HG02763 (cell line): Measurements from ENCODE around the gene SFT2D2.

Experiments
- ATAC-seq: cut with Tn5 transposase; IDR thresholded peaks from one replicate; pipeline ENCODE4 v1.9.1; 2021; ENCODE audit warnings: mild to moderate bottlenecking, moderate library complexity; ENCODE audit not compliant: unreplicated experiment

Gene SFT2D2

DNA sequence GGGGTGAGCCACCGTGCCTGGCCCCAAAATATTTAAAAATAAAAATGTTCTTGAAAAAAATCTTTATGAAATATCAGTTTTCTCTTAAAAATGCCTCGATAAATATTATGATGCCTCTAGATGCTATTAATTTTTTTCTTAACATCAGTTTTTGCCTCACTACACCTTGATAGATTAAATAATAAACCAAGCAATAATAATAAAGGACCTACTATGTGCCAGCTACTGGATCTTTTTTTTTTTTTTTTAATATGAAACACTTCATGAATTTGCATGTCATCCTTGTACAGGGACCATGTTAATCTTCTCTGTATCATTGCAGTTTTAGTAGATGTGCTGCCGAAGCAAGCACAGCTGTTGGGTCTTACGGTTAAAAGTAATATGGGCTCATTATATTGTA is 37.3 kb downstream of the SFT2D2 start:
- ATAC-seq: no peak

DNA sequence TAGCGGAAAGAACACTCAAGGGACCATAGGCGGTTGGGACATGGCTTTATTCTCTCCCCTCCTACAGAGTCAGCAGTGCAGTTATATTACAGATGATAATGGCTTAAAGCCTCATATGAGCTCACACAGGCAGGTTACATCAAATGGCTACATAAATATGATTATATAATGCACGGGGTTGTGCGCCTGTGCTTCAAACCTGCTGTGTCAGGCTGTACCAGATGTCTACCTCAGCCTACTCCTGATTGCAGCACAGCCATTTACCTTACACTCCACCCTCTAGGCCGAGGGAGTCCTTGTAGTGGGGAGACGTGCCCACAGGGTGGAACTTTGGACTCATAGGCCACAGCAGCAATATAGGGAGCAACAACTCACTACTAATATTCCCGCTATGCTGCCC is 38.5 kb downstream of the SFT2D2 start:
- ATAC-seq: no peak

DNA sequence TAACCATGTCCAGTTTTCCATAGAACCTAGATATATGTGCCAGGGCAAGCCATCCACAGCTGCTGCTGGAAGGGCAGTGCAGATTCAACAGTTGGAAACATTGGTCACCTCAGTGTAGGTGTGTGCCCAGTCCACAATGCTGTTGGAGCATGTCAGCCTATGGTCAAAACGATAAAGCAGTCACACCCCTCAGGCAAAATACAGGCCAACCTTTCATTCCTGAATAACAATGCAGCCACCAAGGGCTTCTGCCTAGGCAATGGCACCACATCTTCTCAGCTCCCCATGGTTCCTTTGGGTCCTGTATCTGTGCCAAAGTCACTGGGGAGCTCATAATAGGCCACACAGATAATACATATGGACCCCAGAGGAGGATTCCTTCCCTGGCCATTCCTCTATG is 39.8 kb downstream of the SFT2D2 start:
- no peak for ATAC-seq

GRCh38 chr1:168266644-168267186 is 40.9 kb downstream of the SFT2D2 start:
- no peak for ATAC-seq

DNA sequence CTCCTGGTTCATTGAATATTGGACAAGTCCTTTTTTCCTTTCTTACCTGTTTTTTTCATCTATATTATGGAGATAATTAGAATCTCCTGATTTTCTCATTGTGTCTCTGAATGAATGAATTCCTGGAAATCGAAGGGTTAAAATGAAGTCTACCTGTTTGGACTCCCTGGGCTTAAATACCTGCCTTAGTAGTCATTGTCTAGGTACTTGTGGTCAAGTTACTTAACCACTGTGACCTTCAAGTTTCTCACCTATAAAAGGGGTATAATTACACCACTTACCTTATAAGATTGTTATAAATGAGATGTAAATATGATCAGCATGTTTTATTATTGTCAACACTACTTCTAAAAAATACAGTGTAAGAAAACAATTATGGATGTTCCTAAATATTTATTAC is 45.8 kb downstream of the SFT2D2 start:
- no peak for ATAC-seq

- ATAC-seq: no peak
These were observed 47.8 kb downstream of the SFT2D2 start for GRCh38 chr1:168273575-168273974.

GRCh38 chr1:168279253-168279652 is 53.4 kb downstream of the SFT2D2 start:
- ATAC-seq: no peak

- no peak for ATAC-seq
These were observed 54.6 kb downstream of the SFT2D2 start, which contains the start of gene TBX19 for GRCh38 chr1:168280296-168280927. TSS of gene TBX19 (plus strand) at chr1:168280877. CDS start at chr1:168281091, 214 bp downstream.

GRCh38 chr1:168281603-168282325 is 56.0 kb downstream of the SFT2D2 start:
- no peak for ATAC-seq

DNA sequence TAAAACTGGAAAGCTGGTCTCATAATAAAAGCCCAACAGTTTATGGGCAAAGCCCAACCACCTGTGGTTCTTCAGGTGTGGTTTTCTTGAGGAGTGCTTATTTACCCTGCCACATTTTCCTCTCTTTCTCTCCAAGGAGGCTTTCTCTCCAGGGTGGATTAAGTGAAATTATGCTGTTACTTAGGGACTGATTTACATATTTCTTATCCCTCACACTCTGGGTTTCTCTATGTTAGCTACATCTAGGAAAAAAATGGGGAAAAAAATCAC is 59.7 kb downstream of the SFT2D2 start:
- ATAC-seq: no peak

DNA sequence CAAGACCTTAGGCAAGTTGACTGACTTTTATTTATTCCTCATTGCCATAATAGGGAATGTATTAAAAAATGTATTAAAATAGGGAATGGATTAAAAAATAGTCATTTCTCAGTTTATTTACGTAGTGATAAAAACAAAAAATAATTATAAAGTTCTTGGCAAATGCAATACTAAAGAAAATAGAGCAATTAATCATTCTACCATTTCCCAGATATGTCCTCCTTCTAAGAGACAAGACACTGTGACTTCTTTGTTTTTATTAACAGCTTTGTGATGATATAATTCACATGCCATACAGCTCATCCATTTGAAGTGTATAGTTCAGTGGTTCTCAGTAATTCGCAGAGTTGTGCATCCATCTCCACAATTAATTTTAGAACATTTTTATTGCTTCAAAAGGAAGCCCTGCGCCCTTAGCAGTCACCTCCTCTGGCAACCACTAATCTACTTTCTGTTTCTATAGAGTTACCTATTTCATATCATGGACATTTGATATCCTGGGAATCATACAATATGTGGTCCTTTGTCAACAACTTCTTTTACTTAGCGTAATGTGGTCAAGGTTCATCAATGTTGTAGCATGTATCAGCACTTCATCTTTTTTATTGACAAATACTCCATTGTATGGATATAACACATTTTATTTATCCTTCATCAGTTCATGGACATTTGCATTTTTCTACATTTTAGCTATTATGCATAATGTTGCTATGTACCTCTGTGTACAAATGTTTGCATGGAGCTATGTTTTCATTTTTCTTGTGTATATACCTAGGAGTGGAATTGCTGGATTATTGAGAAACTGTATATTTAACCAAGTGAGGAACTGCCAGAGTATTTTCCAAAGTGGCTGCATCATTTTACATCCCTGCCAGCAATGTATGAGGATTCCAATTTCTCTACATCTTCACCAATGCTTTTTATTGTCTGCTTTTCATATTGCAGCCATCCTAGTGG is 60.4 kb downstream of the SFT2D2 start:
- no peak for ATAC-seq

DNA sequence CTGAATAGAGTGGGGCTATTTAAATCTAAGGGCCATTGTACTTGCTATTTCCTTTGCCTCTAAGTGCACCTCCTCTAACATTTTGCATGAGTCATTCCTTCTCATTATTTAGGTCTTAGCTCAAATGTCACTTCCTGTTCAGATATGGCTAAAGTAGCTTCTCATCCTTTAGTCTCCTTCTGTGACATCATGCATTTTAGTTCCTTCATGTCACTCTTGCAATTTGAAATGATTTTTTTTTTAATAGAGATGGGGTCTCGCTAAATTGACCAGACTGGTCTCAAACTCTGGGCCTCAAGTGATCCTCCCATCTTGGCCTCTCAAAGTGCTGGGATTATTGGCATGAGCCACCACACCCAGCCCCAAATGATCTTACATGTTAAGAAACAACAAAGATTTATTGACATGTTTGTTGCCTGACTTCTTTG is 61.4 kb downstream of the SFT2D2 start:
- no peak for ATAC-seq

DNA sequence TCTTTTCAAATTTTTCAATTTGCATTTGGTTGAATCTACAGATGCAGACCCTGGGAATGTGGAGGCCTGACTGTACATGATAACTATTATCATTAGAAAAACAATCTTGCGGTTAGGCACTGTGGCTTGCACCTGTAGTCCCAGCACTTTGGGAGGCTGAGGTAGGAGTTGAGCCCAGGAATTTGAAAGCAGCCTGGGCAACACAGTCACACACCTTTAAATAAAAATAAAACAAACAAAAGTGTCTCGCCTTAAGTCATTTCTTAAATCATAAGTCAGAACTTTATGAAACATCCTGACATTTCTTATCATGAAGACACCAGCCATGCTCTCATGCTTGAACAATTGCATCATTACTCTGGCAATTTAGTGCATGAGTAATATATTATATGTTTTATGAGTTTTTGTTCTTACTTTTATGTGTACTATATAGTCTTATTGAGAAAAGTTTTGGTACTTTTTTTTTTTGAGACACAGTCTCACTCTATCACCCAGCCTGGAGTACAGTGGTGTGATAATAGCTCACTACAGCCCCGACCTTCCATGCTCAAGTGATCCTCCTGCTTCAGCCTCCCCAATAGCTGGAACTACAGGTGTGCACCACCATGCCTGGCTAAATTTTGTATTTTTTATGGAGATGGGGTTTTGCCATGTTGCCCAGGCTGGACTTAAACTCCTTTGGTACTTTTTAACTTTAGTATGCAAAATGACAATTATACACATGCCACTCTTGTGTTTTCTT is 62.7 kb downstream of the SFT2D2 start:
- no peak for ATAC-seq

GRCh38 chr1:168291222-168291837 is 65.5 kb downstream of the SFT2D2 start:
- no peak for ATAC-seq

DNA sequence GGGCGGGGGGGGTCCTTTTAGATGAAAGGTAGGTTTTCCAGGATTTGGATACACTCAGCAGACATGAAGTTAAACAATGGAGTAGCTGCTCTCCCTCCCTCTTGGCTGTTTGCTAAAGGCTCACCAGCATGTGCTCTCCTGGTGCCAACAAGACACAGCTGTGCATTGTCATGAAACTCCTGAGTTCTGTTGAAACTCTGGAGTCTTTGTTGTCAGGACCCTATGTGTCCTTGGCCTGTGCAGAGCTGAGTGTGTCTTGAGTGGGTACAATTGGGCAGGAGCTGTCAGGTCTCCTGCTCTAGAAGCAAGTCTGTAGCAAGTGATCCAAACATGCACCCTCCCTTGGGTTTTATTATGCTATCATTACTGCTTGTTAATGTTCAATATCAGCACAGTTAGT is 67.6 kb downstream of the SFT2D2 start:
- ATAC-seq: no peak

- ATAC-seq: no peak
These were observed 69.8 kb downstream of the SFT2D2 start for GRCh38 chr1:168295411-168296114.

DNA sequence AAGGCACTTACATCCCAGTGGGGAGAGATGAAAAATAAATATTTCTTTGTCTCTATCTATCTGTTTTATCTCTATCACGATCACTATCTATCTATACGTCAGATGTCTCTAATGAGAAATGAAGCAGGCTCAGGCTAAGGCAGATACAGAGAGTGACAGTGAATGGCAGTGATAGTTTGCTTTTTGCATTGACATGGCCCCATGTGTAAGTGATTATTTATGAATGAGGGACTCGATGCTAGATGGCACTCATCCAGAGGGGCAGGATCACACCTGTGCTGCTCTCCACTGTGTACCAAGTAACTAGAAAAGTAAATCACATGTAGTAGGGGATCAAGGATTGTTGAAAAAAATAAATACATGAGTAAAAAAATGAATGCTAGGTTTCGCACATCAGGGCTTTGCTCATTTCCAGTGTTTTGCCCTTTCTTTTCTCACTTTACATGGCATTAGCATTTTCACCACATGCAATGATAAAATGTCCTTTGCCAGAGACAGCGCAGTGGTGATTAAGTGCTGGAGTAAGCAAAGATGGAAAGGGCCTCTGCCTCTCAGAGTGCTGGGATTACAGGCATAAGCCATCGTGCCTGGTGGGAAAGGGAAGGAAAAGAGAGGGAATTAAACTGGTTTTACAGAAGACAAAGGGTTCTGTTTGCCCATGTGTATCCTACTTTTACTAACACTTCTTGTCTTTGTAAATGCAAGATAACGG is 71.4 kb downstream of the SFT2D2 start:
- ATAC-seq: no peak

- ATAC-seq: no peak
These were observed 72.6 kb downstream of the SFT2D2 start for GRCh38 chr1:168298446-168298845.

GRCh38 chr1:168300626-168301025 is 74.8 kb downstream of the SFT2D2 start:
- ATAC-seq: no peak
